ENCODE data around the gene PIAS1.

GRCh38 chr15:68220967-68221366 lies 166.9 kb downstream of the PIAS1 start:
- TF ChIP-seq POLR2A (IDR thresholded peaks at IDR 0.05) = no peak
- TF ChIP-seq CTCF (IDR thresholded peaks at IDR 0.05) = no peak
